ENCODE results near the gene KCNIP1.

The KCNIP1 gene

DNA sequence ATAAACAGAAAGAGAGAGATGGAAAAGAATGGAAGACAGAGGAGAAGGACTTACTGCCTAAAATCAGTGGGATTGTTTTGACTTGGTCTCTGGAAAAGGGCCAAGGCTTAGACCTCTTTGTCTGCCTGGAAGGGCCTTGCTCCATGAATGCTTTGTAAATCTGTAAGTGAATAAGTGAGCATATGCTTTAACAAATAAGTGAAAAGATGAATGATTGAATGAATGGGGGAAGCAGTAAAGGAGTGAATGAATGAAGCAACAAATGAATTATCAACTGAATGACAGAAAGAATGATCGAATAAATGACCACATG lies 5.5 kb downstream of the KCNIP1 start:
- no peak for FAIRE-seq

DNA sequence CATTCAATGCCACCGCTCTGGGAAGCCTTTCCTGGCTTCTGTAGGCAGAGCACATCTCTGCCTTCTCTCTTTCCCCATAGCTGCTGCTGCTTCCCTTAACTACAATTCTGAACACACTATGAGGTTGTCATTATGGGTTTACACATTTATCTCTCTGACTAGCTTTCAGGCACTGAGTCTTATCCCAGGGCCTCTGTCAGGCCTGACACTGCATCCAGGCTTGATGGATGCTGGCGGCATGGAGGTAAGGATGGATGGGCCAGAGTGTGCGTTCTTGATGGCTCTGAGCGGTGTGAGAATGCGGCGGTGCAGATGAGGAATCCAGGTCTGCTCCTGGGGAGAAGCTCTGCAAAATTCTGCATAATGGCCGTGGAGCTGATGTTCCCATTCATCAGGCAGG lies 6.3 kb downstream of the KCNIP1 start:
- no peak for FAIRE-seq

DNA sequence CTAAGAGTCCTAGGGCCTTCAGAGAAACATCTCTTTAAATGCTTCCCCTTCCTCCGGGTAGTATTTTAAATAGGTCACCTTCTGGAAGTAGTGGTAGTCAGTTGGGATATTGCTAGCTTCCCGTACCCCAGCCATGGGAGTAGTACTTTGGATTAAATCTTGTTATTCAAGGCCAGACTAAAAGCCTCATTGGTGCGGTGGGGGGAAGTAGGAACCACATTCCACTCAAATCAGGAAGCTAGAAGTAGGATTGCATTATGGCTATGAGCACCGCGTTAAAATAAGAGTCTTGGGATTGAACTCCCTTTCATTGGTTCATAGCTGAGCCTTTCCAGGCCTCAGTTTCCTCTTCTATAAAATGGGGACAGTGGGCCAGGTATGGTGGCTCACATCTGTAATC lies 6.7 kb downstream of the KCNIP1 start:
- no peak for FAIRE-seq

DNA sequence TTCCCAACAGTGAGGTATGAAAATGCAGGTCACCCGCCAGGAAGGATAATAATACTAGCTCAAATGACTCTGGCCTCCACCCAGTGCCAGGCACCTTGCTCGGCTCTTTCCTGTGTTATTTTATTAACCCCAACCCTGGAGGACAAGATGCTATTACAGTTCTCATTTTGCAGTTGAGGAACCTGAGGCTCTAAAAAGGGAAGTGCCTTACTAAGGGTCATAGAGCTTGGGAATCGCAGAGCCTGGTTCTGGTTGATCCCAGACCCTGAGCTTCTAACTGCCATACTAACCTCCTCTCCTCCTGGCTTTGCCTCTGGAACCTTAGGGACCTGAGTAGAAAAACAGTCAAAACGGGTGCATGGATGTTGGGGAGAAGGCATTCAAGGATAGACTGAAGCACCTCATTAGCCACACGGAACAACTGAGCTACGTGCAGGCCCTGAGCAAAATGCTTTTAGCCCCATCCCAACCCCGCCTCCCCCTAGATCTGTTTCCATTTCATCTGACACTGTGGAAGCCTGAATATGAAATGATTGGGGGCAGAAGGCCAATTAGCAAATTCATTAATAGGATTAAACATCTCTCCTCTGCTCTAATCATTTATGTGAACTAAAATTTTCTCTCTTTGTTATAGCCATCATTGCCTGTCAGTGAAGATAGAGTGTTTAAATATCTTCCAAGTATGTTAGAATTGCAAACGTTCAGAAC lies 7.9 kb downstream of the KCNIP1 start:
- FAIRE-seq: no peak

DNA sequence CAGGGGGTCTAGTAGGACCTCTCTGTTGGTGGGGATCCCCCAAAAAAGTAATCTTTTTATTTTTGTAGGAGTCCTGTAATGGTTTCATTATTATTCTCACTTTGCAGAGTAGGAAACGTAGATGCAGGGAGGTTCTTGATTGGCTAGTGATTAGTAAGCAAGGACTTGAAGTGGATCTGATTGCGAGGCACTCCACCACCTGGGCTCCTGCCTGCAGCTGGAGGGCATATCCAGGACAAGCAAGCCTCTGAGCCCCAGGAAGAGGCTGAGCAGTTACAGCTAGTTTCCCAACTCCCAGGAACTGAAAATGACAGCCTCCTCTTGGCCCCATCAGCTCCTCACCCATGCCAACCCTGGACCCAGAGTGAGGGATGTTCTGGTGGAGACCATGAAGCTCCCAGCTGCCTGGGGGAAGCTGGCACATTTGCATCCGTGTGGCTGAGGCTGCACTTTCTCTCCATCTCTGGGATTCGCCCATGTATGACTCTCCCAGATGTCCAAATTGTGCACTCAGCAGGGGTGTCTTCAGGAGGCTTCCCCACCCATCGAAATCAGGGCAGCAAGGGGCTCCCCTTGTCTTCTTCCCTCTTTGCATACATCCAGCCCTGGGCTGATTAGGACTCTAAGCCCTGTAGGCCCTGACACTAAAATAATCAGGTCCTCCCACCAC lies 10.2 kb downstream of the KCNIP1 start:
- FAIRE-seq: no peak

DNA sequence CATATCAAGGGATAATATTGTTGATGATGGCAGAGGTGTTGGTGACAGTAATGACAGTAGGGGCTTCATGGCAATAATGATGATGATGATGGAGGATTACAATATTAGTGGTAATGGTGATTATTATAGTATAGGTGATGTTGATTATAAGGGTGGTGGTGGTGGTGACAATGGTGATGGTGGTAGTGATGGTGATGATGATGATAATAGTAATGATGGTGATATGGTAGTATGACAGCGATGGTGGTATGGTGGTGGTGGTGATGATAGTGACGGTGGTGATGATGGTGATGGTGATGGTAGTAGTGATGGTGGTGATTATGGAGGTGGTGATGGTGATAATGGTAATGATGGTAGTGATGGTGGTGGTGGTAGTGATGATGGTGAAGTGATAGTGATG lies 13.6 kb downstream of the KCNIP1 start:
- no peak for FAIRE-seq

DNA sequence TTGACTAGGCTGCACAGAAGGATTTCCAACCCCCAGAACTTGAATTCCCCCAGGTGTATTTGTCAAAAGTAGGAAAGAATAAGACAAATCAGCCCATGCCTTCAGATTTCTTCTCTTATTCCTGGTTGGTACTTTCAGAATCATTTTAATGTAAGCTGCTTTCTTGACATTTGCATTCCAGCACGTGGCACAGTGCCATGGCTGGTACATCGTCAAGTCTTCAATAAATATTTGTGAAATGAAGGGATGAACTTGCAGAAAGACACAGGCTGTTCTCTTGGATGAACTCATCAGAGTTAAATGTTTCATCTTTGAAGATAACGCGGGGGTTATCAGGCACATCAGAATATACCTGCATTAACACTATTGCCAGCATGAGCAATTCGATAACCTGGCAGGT lies 14.5 kb downstream of the KCNIP1 start:
- no peak for FAIRE-seq

DNA sequence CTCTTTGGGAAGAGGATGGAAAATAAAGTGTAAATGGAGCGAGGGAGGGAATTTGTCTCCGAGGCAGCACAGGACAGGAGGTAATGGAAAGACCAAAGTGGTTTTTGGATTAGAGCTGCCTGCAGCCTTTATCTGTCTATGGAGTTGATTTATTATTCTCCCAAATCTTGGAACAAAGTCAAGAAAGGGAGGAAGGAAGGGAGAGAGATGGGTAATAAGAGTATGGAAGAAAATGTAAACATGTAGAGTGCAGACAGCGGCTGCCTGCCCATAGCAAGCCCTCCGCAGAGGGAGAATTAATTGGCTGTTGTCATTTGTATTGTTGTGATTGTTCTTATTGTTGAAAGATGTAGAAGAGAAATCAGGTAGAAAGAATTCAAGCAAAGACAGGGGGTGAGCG lies 15.7 kb downstream of the KCNIP1 start:
- FAIRE-seq: no peak

DNA sequence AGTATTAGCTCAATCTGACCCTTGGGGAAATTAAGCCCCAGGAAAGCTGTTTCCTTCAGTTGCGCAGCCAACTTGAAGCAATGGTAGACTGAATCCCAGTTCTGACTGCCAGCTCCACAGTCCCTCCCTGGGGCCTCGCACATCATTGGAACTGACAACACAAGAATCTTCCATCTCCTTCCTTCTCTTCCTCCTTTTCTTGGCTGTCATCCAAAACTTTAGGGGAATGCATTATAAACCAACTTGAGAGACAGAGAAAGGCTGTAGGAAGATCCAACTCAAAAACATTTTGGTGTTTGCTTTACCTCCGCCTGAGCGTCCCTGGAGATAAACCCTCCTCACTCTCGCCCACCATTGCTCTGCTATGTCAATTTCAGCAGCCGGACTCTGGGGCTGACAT lies 16.6 kb downstream of the KCNIP1 start:
- no peak for FAIRE-seq

DNA sequence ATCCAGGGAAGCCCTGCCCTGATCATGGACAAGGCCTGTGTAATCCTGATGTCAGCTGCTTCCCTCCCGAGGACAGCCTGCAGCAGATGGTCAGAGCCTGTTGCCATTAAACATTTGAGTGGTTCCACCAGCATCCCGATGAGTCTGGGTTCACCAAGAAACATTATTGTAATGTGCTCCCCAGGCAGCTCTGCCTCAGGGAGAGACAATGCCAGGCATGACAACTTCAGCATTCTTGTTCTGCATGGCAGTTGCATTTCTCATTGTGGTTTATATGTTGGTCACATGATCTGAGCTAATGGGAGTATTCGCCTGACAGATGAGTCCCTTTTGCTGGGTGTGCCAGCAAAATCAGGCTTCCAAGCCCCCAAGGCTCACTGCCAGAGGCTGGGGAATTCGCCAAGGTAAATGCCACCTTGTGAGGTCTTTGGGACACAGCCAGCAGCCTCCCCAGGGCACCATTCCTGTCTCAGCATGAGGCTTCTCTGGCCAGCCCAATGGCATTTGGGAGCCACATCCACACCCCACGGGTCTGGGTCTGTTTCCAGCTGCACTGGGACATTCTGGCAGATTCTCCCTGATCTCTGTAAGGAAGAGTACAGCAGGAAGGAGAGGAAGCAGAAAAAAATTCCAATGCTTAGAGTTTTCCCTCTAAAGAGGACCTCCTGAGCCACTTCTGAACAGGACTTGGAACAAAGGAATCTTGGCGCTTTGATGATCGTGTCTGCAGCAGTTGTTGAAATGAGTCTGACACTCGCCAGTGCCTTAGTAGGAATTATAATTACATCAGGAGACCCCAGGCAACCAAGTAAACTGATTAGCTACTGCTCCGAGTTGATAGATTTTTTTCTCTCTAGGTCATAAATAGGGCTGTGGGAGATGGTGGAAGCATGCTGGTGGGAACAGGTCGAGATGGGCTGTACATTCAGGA lies 18.7 kb downstream of the KCNIP1 start:
- FAIRE-seq: no peak

DNA sequence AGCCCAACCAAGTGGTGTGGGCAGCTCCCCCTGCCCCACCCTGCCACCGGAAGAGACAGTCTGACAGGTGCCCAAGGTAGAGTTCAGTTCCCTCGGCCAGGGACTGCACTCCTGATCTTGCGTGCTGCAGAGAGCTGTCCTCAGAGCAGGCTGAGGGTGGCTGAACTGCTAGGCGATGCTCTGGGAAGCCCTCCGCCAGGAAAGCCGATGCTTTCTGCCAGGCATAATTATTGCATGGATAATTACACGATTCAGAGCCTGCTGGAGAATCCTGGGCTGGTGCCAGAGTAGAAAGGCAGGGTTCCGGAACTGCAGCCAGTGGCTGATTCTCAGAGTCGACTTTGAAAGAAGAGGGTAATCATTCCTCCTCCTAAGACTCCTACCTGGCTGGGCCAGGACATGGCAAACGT lies 19.3 kb downstream of the KCNIP1 start:
- FAIRE-seq: no peak

DNA sequence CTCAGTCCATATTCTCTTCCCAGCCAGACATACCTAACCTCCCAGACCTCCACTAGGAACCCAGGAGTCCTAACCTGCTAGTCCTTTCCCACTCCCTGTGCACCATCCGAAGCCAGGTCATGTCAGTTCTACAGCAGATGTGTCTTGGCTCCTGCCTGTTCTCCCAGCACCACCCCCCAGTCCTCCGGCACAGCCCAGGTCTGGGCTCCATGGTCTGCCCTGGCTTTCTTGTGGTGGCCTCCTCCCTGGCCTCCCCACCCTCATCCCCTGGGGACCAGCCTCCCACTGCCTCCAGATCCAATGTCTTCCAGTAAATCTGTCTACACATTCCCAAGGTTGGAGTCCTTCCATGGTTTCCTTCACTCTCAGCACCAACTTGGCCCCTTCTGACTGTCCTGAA lies 20.0 kb downstream of the KCNIP1 start:
- no peak for FAIRE-seq

DNA sequence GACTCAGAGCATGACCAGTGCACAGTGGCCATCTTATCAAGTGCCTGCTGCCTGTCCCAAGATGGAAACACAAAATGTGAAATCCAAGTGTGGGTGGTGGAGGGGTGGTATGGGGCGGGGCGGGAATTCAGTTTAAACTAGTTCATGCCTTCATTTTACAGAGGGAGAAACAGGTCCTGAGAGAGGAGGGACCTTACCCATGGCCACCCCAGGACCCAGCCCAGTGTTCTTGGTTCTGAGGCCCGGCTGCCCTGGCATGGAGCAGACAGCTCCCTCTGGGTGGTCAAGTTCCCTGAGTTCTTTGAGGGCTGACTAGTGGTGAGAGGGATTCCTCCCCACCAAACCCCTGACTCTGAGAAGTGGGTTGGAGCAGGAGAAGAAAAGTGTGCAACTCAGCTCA lies 20.8 kb downstream of the KCNIP1 start:
- no peak for FAIRE-seq

DNA sequence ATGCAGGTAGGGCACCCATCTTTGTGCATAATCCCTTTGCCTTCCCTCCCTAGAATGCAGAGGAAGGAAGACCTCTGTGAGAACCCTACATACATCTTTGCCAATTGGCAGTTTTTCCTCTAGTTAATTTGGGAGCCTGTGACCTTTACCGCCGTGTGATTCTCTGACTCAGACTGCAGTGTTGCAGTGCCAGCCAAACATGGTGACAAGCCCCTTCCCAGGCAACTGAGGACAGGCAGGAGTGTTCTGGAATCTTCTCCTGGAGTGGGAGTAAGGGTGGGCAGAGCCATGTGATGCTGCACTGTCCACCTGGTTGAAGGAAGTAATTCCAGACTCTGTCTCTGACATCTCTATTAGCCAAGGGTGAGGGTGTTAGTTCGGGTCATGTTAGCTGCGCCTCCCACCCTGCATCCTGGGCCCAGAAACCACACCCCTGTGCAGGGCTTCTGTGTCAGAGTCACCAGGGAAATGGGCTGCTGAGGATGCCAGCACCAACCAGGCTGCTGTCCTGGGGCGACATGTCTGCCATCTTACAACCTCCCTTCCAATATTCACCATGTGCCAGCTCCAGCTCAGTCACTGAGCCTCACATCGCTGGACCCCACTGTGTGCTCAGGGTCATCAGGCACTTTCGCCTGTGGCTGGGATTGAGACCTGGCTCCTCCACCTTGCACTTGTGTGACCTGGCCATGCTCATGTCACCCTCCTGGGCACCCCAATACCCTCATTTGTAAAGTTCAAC lies 21.8 kb downstream of the KCNIP1 start:
- FAIRE-seq: no peak

DNA sequence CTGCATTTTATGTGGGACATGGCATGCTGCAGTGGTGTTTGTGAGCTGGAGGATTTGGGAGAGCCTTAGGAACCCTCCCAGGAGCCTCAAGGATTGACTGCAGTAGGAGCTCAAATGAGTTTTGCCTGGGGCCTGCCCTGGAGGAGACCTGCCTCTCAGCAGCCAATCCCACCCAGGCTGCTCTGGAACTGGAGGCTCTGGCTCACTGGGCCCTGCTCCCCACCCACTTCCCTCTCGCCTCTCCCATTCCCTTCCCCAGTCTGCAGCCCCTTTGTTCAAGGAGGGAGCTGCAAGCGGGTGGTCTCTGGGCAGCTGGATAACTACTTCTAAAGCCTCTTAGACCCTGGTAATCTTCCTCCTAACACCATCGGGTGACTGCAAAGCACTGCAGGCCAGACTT lies 24.2 kb downstream of the KCNIP1 start:
- no peak for FAIRE-seq

DNA sequence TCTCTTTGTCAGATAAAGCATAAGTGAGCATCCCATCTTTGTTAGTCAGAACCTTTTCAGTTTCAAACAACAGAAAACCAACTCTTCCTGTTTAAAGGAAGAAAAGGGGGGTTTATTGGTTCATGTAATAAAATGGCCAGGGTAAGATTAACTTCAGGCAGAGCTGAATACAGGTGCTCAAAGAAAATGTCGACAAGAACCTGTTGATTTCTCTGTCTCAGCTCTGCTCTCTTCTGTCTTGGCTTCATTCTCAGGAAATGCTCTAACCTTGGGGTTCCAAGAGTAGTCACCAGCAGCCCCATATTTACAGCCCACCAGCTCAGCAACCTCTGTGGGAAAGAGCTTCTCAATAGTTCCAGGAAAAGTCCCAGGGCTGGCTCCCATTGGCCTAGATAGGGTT lies 25.2 kb downstream of the KCNIP1 start:
- FAIRE-seq: no peak

DNA sequence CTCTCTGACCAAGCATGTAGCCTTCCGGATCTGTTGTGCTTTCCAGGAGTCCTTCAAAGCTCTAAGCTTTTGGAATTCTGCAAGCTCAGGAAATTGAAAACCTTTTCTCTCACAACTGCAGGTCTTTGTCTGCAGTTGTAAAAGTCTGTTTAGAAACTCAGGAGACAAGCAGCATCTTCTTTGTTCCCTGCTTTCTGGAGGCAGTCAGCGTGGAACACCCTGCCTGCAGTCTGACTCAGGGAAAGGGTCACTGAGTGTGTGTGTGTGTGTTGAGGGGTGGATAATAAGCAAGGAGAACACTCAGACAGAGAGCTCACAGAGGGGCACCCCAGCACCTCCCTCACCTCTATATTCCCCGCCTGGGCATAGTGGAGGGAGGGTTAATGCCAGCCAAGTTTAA lies 29.1 kb downstream of the KCNIP1 start:
- FAIRE-seq: no peak

DNA sequence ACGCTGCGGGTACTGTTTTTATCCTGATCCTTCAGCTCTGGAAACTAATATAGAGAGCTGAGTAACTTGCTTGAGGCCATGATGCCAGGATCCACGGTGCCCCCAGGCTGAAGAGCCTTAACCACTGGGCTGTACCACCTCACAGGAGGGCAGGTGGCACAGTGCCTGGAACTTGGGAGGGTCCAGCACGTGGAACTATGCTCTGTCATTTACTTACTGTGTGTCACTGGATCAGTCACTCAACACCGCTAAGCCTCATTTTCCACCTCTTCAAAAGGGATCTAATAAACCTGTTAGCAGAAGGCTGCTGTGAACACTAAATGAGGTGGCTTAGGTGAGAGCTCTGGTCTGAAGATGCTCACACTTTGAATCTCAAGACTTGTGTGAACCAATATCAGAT lies 29.6 kb downstream of the KCNIP1 start:
- FAIRE-seq: no peak

DNA sequence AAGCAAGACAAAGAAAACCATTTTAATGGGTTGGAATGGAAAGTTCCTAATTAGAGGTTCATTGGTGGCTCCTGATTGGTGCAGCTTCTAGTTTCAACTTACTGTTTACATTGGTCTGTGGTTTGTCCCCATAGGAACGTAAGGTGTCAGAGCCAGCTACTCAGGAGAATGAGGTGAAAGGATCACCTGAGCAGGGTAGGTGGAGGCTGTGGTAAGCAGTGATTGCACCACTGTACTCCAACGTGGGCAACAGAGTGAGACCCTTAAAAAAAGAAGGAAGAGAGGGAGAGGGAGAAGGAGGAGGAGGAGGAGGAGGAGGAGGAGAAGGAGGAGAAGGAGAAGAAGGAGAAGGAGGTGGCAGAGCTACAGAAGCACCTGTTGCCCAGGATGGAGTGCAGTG lies 30.4 kb downstream of the KCNIP1 start:
- no peak for FAIRE-seq

DNA sequence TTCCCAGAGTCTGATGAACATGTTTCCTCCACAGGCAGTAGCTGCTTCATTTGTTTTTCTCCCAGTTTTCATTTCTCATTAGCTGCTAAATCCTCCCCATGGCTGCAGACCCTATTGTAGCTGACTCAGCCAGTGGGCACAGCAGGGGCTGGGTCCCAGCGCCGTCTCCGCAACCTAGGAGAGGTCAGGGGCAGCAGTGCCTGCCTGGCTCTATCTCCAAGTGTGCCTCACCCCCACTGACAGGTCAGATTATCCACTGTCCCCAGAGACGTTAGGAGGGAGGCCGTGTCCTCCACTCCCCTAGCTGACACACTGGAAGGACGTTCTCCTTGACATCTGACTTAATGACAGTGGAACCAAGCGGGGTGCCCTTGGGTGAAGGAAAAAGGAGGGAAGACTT lies 31.1 kb downstream of the KCNIP1 start:
- FAIRE-seq: no peak

DNA sequence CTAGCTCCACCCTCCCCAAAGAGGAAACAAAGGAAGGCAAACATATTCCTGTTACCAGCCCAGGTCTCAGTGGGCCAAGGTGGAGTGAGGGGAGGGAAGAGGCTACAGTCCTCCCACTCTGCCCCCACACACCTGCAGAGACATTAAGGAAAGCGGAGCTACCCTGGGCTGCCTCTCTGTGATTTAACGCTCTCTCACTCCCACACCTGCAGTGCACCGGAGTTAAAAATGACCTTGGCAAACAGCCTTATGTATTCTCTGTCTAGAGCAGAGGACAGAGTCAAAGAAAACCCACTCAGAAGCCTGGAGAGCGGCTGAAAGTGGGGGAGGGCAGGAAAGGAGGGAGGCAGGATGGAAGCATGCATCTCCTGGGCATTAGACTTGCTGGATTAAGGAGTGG lies 32.7 kb downstream of the KCNIP1 start:
- no peak for FAIRE-seq

DNA sequence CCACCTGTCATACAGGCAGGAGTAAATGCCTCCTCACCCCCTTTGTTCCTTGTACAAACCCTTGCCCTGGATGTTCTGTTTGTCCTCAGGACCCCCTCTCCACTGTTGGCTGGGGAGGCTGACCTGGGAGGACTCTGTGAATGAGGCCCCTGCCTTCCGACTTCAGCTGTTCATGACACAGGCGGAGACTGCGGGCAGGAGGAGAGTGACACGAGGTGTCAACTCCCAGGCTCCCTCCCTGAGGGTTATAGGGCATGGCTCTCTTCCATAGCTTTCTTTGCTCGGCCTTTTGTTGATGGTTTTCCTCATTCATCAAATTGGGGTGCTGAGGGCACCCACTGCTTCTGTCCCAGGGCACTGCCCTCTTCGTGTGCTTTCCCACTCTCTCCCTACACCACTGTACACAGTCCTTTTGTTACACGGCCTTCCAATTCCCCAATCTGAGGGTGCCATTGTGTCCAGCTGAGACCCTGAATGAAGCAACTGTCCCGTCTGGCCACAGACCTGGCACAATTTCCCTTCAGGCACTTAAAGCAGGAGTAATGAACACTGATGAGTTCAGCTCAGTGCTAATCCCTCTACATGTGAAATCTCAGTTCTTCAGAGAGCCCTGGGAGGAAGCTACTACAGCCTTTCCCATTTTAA lies 33.8 kb downstream of the KCNIP1 start:
- FAIRE-seq: no peak

DNA sequence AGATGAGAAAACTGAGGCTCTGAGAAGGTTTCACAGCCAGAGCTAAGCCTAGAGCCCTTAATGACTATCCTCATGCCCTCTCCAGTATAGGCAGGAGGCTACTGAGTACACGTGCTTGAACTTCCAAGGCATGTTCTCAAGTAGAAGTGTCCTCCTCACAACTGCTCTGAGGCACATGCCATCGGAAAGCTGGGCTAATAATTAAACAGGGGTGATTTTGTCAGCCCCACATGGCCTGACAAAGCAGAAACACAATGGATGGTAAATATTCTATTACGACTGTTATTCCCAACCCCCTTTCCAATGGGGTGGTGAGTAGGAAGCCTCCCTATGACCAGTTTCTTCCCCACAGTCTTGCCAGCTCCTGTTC lies 34.3 kb downstream of the KCNIP1 start:
- no peak for FAIRE-seq

Measured in colon (tissue), 2 donors.